HCT116 (cell line): ENCODE measurements around the gene PRCP. TPM values are rescaled to one million over a fixed set of nuclear protein-coding genes. Genes with fewer than 3 reads are reported as not detected.

Experiments used
- ATAC-seq: fragments of 200-7000 bp; cut with Tn5 transposase; 2 replicates; pipeline ENCODE4 v1.9.1; 2020; ENCODE audit warnings: mild to moderate bottlenecking, moderate library complexity
- BruUV-seq: library from RNA; stranded (reverse); fragments of 400-500 nt; replicated peaks from 2 replicates; lab custom pipeline; 2021; lab: Mats Ljungman, UMichigan
- CTCF ChIA-PET: fragments of 300-600 bp; sonication (Branson Sonifier 250); formaldehyde crosslinking; loops from one replicate; lab custom pipeline; 2021; ENCODE audit warnings: antibody characterized with exemption; lab: Charles Lee
- POLR2A ChIA-PET: fragments of 300-600, 350-600 bp; sonication (Branson Sonifier 250); formaldehyde crosslinking; loops from one replicate; lab custom pipeline; 2021; ENCODE audit warnings: antibody characterized with exemption; lab: Charles Lee
- RAD21 ChIA-PET, 2 experiments: fragments of 300-600 bp; sonication (Branson Sonifier 250); formaldehyde crosslinking; loops; one replicate each; lab custom pipeline; 2023; ENCODE audit warnings: low total read pairs in 2 of 2; ENCODE audit not compliant: uncharacterized antibody in 2 of 2, unreplicated experiment in 2 of 2, low non-redundant PET in 1 of 2; lab: Charles Lee
- DNase-seq: peaks from one replicate; pipeline ENCODE4 v3.0.0-alpha.2; 2010; ENCODE audit warnings: low read depth, low spot score
- H2AFZ ChIP-seq: fragments of 200-600 bp; shearing (Covaris generic), sonication (generic); 2 replicates; pipeline ENCODE4 v1.6.1; 2017; ENCODE audit warnings: low read depth, mixed run types, mixed read lengths, antibody characterized with exemption, low read length; ENCODE audit not compliant: poor library complexity, severe bottlenecking
- H3K27ac ChIP-seq: 2 replicates; pipeline ENCODE4 v1.5.1; 2012; ENCODE audit warnings: low read depth, low read length
- H3K27me3 ChIP-seq: fragments of 200-600 bp; sonication (generic); 2 replicates; pipeline ENCODE4 v1.6.1; 2016; ENCODE audit warnings: mixed run types, low read length, mixed read lengths; ENCODE audit not compliant: insufficient read depth
- H3K36me3 ChIP-seq, 2 experiments: fragments of 200-500 bp in 1 of 2; fragments of 200-600 bp in 1 of 2; sonication (Bioruptor generic) in 1 of 2; sonication (generic) in 1 of 2; 2 replicates each; pipeline versions ENCODE4 v1.5.1 to v1.6.1; 2014 to 2016; ENCODE audit warnings: low read length in 2 of 2, inconsistent platforms in 1 of 2, mixed read lengths in 1 of 2, mixed run types in 1 of 2; ENCODE audit not compliant: insufficient read depth in 2 of 2, control insufficient read depth in 1 of 2
- H3K4me1 ChIP-seq, 2 experiments: fragments of 200-600 bp in 1 of 2; sonication (generic) in 1 of 2; 2 replicates each; pipeline versions ENCODE4 v1.5.1 to v1.6.1; 2012 to 2017; ENCODE audit warnings: low read length in 2 of 2, inconsistent platforms in 1 of 2, mild to moderate bottlenecking in 1 of 2, mixed read lengths in 1 of 2, mixed run types in 1 of 2, moderate library complexity in 1 of 2; ENCODE audit not compliant: insufficient read depth in 2 of 2, control insufficient read depth in 1 of 2
- H3K4me2 ChIP-seq: fragments of 200-600 bp; sonication (generic); 2 replicates; pipeline ENCODE4 v1.6.1; 2017; ENCODE audit warnings: mixed run types, low read length, mixed read lengths
- H3K4me3 ChIP-seq, 2 experiments: fragments of 200-600 bp in 1 of 2; sonication (generic) in 1 of 2; replicated peaks in 1 of 2; 2 replicates each; pipeline ENCODE4 v1.5.1; 2011 to 2016; ENCODE audit warnings: low read length in 2 of 2, control low read depth in 1 of 2, low read depth in 1 of 2, mild to moderate bottlenecking in 1 of 2, mixed read lengths in 1 of 2, mixed run types in 1 of 2
- H3K79me2 ChIP-seq: fragments of 200-600 bp; sonication (generic); 2 replicates; pipeline ENCODE4 v1.6.1; 2017; ENCODE audit warnings: mild to moderate bottlenecking, mixed run types, low read length, moderate library complexity, mixed read lengths; ENCODE audit not compliant: insufficient read depth
- H3K9ac ChIP-seq: fragments of 200-600 bp; sonication (generic); 2 replicates; pipeline ENCODE4 v1.6.1; 2016; ENCODE audit warnings: low read length, mixed read lengths
- H3K9me2 ChIP-seq: fragments of 200-600 bp; sonication (generic), shearing (Covaris generic); 2 replicates; pipeline ENCODE4 v1.6.1; 2017; ENCODE audit warnings: mixed run types, mild to moderate bottlenecking, moderate library complexity; ENCODE audit not compliant: insufficient read depth
- H3K9me3 ChIP-seq, 2 experiments: fragments of 200-500 bp in 1 of 2; fragments of 200-600 bp in 1 of 2; sonication (Bioruptor generic) in 1 of 2; sonication (generic) in 1 of 2; 2 replicates each; pipeline ENCODE4 v1.6.1; 2014 to 2017; ENCODE audit warnings: low read length in 2 of 2, mixed read lengths in 2 of 2, inconsistent platforms in 1 of 2, low read depth in 1 of 2, mild to moderate bottlenecking in 1 of 2, mixed run types in 1 of 2, moderate library complexity in 1 of 2; ENCODE audit not compliant: control insufficient read depth in 1 of 2, insufficient read depth in 1 of 2
- H4K20me1 ChIP-seq: fragments of 200-600 bp; sonication (generic), shearing (Covaris generic); 2 replicates; pipeline ENCODE4 v1.6.1; 2017; ENCODE audit warnings: mixed run types, mild to moderate bottlenecking, moderate library complexity; ENCODE audit not compliant: insufficient read depth
- ATF3 ChIP-seq: IDR thresholded peaks from 2 replicates; pipeline ENCODE4 v1.6.1; 2012
- CBX3 ChIP-seq: IDR thresholded peaks from 2 replicates; pipeline ENCODE4 v1.6.1; 2012; ENCODE audit warnings: low read depth
- CTCF ChIP-seq, 3 experiments: fragments of 200-600 bp in 1 of 3; sonication (generic) in 1 of 3; IDR thresholded peaks in 2 of 3; conservative IDR thresholded peaks in 1 of 3; 2 replicates each; pipeline ENCODE4 v1.5.1; 2012 to 2017; ENCODE audit warnings: low read depth in 2 of 3, low read length in 2 of 3, antibody characterized with exemption in 1 of 3, borderline replicate concordance in 1 of 3, control low read depth in 1 of 3, mild to moderate bottlenecking in 1 of 3, mixed read lengths in 1 of 3, mixed run types in 1 of 3, moderate library complexity in 1 of 3; ENCODE audit not compliant: insufficient read depth in 1 of 3
- ELF1 ChIP-seq: IDR thresholded peaks from 2 replicates; pipeline ENCODE4 v1.6.1; 2012; ENCODE audit warnings: low read depth, borderline replicate concordance
- JUND ChIP-seq: IDR thresholded peaks from 2 replicates; pipeline ENCODE4 v1.6.1; 2012
- POLR2A ChIP-seq: IDR thresholded peaks from 2 replicates; pipeline ENCODE4 v1.7.0; 2011; ENCODE audit warnings: borderline replicate concordance; ENCODE audit not compliant: insufficient read depth, insufficient read length; ENCODE audit errors: extremely low read depth
- POLR2AphosphoS5 ChIP-seq: IDR thresholded peaks from 2 replicates; pipeline ENCODE4 v1.6.1; 2011; ENCODE audit warnings: mild to moderate bottlenecking, low read depth, low read length, moderate library complexity
- SP1 ChIP-seq: IDR thresholded peaks from 2 replicates; pipeline ENCODE4 v1.6.1; 2012; ENCODE audit warnings: low read depth
- TCF7L2 ChIP-seq: IDR thresholded peaks from 2 replicates; pipeline ENCODE4 v1.7.0; 2011; ENCODE audit warnings: borderline replicate concordance, inconsistent platforms; ENCODE audit not compliant: insufficient read depth, insufficient read length; ENCODE audit errors: extremely low read depth
- YY1 ChIP-seq: IDR thresholded peaks from 2 replicates; pipeline ENCODE4 v1.6.1; 2011; ENCODE audit warnings: low read length, low read depth, moderate library complexity, mild to moderate bottlenecking; ENCODE audit not compliant: insufficient replicate concordance; ENCODE audit errors: extremely low read depth
- ZFX ChIP-seq: fragments of 450-650 bp; IDR thresholded peaks from 2 replicates; pipeline ENCODE4 v1.6.1; 2017
- intact Hi-C: fragments of 100-400 bp; cut with micrococcal nuclease; formaldehyde crosslinking; loops from 2 replicates; pipeline ENCODE4 v1.10.0; 2022
- total RNA-seq: library from RNA; stranded (reverse); gene quantifications from one replicate; pipeline ENCODE4 v1.2.1, GENCODE V29; 2021; ENCODE audit not compliant: unreplicated experiment

The PRCP gene
- total RNA-seq, 1 experiment from 2014 or later = 50.0 TPM

- BruUV-seq = no TSS peak
Observed at GRCh38 chr11:82810326-82810725, 89.9 kb downstream of the PRCP start.

GRCh38 chr11:82807646-82808045 lies 92.6 kb downstream of the PRCP start:
- H3K79me2 ChIP-seq = no peaks in the 10 kb centered on the region
- no peak overlapping the region for H3K27ac ChIP-seq
- no peak for ATAC-seq
- intact Hi-C loops = no loop called here
- no peak overlapping the region for H2AFZ ChIP-seq
- no peak overlapping the region for H3K4me3 ChIP-seq
- H3K27me3 ChIP-seq = peaks cover 44% of the 10 kb centered on the region
- DNase-seq = no peak
- no peak overlapping the region for H3K9ac ChIP-seq
- no peak overlapping the region for H3K4me2 ChIP-seq
- no TSS peak for BruUV-seq
- no peaks in the 10 kb centered on the region for H3K4me1 ChIP-seq
- no peaks in the 10 kb centered on the region for H3K9me2 ChIP-seq
- ChIA-PET POLR2A (no interaction called here), RAD21 (no interaction called here), CTCF (no interaction called here)
- H3K36me3 ChIP-seq = no peaks in the 10 kb centered on the region
- no peaks in the 10 kb centered on the region; the same call in 1 of the 2 replicates for H4K20me1 ChIP-seq
- no peaks in the 10 kb centered on the region for H3K9me3 ChIP-seq
- no peak for TF ChIP-seq POLR2A
- no peak for TF ChIP-seq SP1
- no peak for TF ChIP-seq CTCF (IDR thresholded peaks at IDR 0.05 in 2 of 3, conservative IDR thresholded peaks at IDR 0.05 in 1 of 3; ENCODE audit: borderline replicate concordance in 1 of 3, insufficient read depth in 1 of 3, low read depth in 2 of 3, low read length in 2 of 3)
- TF ChIP-seq TCF7L2 = no peak
- no peak for TF ChIP-seq ATF3
- TF ChIP-seq CBX3 = no peak
- TF ChIP-seq POLR2AphosphoS5 = no peak
- TF ChIP-seq YY1 = no peak
- TF ChIP-seq ELF1 = no peak

More at GRCh38 chr11:82810326-82810725, 89.9 kb downstream of the PRCP start:
- intact Hi-C loops = no loop called here
- no peak overlapping the region for H3K27ac ChIP-seq
- H3K27me3 ChIP-seq = peaks cover 60% of the 10 kb centered on the region
- no peaks in the 10 kb centered on the region for H3K79me2 ChIP-seq
- ChIA-PET POLR2A (no interaction called here), CTCF (no interaction called here), RAD21 (no interaction called here)
- H3K9me2 ChIP-seq = no peaks in the 10 kb centered on the region
- TF ChIP-seq SP1 (no peak), JUND (no peak), ELF1 (no peak), CTCF (IDR thresholded peaks at IDR 0.05 in 2 of 3, conservative IDR thresholded peaks at IDR 0.05 in 1 of 3; ENCODE audit: borderline replicate concordance in 1 of 3, insufficient read depth in 1 of 3, low read depth in 2 of 3, low read length in 2 of 3) (no peak), ZFX (no peak), POLR2AphosphoS5 (no peak)
- H3K4me2 ChIP-seq = no peak overlapping the region
- H3K9ac ChIP-seq = no peak overlapping the region
- H3K9me3 ChIP-seq = no peaks in the 10 kb centered on the region
- no peak overlapping the region for H2AFZ ChIP-seq
- H4K20me1 ChIP-seq = no peaks in the 10 kb centered on the region; the same call in 1 of the 2 replicates
- DNase-seq (no peak), ATAC-seq (no peak)
- H3K4me1 ChIP-seq = no peaks in the 10 kb centered on the region
- H3K36me3 ChIP-seq = no peaks in the 10 kb centered on the region
- H3K4me3 ChIP-seq = no peak overlapping the region
